CD4-positive, alpha-beta T cell treated with Interleukin-21 for 1 hour (primary cell): Measurements from ENCODE around the gene RBM5.

Source experiments
- DNase-seq: peaks from one replicate; pipeline ENCODE4 v3.0.0-alpha.2; 2020

RBM5 gene

DNA sequence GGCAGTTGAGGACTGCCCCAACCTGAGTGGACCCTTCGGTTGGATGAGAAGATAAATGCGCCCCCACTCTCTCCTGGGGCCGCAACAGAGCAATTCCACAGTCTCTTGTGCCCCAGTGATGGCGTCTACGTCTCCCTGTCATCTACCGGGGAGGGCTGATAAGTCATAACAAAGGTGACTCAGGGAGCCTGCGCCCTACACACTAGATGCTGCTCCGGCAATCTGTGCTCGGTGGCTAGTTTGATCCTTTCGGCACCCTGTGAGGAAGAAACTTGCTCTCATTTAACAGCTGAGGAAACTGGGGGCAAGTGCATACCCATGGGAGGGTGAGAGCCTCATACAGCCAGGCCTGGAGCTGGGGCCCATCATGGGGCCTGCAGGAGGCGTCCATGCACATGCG lies 52.3 kb downstream of the RBM5 start:
- DNase-seq: no peak

DNA sequence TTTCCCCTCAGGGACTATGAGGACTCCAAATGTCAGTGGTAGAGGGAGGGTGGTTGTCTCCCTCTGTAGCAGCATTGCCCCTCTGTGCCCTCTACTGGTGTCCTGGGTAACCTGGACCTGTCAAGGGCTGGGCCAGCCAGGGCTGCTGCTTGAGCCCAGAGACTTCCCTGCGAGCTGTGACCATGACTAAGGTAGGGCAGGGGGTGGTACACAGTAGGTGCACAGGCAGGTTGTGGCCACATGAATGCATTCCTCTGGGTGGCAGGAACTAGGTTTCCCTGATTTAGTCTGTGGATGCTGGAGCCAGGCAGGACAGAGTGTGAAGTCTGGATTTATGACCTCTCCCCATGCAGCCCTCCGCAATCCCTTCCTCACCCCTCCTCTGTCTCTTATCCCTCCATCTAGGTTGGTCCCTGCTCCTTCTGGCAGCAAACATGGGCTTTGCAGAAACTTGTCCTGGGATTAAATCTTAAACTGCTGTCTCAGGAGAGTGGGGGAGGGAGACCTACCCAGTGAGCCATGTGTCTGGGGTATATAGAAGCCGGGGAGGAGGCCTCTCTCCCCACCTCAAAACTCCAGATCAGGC lies 57.7 kb downstream of the RBM5 start:
- DNase-seq: no peak

DNA sequence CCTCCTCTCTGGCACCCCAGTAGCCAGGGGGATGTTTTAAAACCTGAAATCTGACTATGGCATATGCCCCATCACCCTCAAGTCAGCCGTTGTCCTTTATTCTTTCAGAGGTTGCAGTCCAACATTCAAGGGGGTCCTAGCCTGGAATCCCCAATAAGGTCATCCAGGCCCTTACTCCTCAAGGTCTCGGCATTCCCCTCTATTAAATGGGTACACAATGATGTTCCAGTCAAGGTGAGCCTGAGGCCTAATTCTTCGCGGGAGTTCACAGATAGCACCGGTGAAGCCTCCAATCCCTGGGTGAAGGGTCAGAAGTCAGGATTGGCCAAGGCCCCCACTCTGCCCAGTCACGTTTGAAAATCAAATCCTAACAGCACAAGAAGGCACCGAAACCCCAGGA lies 58.3 kb downstream of the RBM5 start:
- DNase-seq: no peak

DNA sequence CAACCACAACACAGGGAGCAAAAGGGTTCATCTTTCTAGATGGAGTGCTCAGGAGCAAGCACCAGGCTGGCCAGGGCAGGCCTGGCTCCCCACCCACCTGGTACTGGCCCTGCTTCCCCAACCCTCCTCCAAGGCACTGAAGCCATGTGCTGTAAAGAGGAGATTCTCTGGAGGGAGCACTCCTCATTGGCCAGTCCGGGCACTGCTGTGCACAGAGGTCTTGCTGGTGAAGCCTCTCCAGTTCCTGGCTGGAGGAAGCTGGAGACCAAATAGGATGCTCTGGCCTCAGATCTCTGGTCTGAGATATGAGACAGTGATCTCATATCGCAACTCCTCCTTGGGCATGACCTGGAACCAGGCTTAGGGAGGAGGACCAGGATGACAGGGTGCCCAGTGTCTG lies 58.7 kb downstream of the RBM5 start:
- DNase-seq: no peak

DNA sequence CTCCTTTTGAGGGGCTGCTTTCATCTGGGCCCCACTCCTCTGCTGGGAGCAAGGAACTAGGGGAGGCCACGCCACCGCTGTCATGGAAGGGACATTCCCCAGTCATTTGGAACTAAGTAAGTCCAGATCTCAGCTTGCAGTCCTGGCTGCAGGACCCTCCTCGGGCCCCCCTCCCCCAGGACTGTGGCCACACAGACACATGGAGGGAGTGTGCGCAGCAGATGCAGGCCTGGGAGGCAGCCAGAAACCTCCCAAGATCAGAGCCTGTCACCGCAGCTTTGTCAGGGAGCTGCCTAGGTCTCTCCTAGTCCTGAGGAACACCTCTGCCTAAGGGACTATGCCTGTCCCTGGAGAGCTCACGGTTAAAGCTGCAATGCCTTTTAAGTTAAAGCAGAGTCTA lies 59.1 kb downstream of the RBM5 start:
- no peak for DNase-seq

DNA sequence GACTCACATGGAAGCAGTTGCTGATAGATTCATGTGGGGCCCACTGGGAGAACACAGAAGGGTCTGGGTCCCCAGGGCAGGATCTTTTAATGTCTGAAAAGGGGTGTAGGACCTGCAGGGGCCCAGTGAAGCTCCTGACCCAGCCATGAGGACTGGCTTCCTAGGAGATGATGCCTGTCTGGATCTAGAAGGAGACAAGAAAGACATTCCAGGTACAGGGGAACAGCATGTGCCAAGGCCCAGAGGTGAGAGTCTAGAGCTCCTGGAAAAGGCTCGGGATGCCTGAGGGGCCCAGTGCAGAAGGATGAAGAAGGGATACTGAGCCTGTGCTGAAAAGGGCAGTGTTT lies 61.7 kb downstream of the RBM5 start:
- no peak for DNase-seq

DNA sequence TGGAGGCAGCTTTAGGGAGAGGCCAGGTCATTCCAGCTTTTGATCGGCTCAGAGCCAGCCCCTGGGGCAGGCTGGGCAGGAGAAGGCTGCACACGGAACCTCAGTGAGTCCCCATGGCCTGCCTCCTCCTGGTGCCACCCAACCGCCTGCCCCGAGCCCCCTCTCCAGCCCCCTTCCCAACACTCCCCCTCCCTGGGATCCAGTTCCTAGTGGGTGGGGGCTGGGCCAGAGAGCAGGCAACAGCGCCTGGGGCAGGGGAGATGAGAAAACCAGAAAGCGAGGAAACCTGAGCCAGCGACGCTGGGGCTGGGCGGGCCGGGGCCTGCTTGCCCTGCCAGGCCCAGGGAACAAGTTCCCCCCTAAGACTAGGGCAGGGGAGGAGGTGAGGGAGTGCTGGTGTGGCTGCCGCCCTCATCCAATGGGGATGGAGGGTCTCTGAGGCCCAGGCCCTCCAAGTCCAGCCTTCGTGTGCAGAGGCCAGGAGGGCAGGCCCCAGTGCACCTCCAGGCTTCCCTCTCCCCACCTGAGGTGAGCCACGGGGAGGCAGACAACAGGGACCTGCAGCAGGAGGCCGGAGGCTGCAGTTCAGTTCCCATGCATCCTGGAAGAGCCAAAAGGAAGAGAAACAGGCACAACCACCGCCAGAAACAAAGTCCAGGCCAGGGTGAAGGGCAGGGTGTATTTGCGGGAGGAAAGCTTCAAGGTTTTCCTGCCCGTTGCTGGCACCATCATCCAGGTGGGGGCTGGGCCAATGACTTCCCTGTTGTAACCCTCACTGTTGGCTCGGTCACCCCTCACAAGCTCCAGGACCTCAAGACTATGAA lies 62.4 kb downstream of the RBM5 start:
- no peak for DNase-seq

DNA sequence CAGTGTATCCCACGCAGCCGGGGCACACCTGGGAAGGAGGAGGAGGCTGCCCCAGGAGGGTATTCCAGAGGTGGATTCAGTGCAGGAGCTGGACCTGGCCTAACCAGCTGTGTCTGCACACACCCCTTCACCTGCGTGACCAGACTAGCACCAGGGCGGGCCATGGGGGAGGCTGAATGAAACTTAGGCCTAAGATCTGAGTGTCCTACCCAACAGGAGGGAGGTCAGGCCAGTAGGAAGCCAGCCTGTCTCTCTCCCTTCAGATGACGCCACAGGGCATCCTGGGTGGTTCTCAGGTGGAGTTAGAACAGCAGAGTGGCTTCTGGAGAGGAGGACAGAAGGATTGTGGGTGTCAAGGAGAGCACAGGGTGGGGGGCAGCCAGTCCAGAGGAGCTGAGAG lies 63.0 kb downstream of the RBM5 start:
- DNase-seq: no peak

DNA sequence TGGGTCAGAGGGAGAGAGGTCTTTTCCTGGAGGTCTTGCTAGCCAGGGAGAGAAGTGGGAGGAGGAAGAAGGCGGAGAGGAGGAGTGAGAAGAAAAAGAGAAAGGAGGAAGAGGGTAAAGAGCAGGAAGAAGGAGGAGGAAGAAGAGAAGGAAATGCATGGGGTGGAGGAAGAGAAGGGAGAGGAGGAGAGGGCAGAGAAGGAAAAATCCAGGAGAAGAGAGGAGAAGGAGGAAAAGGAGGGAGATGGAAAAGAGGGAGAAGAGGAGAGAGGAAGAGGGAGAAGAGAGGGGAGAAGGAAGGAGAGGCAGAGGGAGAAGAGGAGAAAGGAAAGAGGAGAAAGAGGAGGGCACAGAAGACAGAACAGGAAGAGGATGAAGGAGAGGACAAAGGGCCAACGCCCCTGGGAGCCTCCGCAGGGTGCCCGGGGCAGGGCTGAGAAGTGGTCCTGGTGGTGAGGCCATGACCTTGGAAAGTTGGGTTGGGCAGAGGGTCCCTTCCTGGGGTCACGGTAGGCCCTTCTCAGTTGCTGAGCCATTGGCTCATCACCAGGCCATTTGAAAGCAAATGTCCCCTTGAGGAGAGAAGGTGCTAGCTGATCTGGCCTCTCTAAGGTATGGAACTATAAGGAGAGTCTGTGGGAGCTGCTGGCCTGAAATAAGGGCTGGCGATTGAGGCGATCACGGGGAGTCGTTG lies 65.2 kb downstream of the RBM5 start:
- no peak for DNase-seq

DNA sequence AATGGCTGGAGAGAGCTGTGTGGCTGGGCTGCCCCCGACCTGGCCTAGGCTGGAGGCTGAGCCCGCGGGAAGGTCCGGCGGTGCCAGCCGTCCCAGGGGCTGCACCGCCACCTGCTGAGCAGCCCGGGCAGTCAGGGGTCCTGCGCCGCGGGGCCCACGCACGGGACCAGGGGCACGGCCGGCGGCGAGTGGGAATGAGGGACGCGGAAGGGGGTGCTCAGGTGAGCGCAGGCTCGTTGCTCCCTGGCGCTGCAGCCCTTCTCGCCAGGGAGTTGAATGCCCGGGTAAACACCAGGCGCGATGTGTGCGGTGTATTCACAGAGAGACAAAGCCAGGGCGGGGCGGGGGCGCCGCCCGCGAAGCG lies 65.7 kb downstream of the RBM5 start:
- DNase-seq: no peak

DNA sequence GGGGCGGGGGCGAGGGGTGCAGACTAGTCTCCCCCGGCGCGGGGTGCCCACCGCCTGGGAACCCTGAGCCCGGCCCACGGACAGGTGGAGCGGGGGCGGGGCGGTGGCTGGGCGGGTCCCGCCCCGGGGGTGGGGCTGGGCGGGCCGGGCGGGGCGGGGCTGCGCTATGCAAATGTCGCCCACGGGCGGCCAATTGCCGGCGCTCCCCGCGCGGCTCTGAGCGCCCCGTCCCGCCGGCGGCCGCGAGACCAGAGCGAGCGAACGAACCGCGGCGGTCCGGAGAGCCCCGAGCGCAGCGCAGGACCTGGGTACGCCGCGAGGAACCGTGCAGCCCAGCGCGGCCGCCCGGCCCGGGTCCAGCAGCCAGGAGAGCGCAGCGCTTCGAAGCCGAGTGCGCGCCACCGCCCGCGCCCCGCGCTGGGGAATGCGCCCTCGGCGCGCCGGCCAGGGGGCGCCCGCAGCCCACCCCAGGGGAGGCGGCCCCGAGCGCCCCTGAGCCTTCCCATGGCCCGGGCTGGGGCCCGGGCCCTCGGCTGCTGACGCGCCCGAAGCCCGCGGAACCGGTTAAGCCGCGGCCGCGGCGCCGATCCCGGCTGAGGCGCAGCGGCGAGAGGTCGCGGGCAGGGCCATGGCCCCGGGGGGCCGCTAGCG lies 66.2 kb downstream of the RBM5 start, which contains the start of gene SEMA3F:
Gene SEMA3F, plus strand, starts transcription at position 485 of the 651 bp plus-strand sequence. CDS start 4,299 bp downstream, outside the sequence.
- DNase-seq: peak; percentile 74

DNA sequence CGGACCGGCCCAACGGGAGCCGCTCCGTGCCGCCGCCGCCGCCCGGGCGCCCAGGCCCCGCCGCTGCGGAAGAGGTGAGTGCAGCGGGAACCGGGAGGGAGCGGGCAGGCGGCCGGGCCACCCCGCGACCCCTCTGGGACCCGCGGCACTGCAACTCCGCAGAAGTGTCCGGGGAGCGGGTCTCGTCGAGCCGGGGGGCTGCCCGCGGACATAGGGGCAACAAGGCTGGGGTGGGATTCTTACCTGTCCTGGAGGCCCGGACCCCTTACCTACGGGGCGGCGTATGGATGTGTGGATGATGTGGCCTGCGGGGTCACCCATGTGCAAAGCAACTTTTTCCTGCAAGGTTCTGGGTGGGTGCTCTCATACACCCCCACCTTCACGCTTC lies 66.8 kb downstream of the RBM5 start:
- DNase-seq: no peak

DNA sequence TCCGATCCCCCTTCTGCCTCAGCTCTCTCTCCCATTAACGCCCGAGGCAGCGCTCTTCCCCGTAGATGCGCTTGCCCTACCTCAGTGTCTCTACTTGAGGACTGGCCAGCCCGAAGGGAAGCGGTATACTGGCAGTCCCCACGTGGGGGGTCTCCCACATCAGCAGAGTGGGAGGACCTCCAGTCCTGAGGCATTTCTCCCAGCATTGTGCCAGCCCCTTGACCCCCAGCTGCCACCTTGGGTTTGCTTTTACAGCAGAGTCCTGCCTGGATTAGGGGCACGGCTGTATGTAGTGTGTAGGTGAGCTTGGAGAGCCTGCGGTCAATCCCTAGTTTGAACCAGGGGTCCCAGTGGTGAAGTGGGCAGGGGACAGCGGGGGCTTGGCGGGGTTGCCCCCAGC lies 67.2 kb downstream of the RBM5 start:
- DNase-seq: no peak

DNA sequence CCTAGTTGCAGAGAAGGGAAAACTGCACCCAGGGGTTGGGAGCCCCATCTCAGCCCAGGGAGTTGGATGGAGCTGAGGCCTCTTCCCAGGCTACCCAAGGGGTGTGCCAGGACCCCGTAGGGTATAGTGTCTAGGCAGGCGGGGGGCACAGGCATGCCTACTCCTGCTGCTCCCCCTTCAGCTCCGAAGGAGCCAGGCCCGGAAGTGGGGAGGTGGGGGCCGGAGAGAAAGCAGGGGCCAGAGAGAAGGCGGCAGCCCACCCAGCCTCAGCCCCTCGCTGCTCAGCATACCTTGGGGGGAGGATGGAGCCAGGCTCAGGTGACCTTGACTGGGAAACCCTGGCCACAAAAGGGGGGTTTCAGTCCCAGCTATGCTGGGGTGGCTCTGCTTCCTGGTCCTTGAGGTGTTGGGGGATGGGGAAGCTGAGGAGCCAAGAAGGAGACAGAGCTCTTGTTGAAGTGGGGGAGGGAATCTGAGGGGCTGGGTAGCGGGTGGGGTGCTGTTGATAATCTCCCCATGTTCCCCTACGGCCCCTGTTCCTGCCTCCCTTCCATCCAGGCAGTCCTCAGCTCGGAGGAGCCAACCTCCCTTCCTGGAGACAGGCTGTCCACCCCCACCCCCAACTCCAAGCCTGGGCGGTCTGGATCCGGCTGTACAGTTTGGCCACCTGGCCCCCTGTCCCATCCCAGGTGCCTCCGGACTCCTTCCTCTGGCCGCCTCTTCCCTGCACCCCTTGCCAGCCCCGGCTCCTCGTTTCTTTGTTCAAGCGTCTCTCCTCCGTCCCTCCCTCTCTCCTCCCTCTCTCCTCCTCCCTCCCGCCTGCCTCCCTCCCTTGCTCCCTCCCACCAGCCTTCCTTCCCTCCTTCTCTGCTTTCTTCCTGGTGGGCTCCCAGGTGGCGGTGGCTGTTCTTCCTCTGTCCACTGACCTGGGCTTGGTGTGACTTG lies 68.1 kb downstream of the RBM5 start:
- no peak for DNase-seq

DNA sequence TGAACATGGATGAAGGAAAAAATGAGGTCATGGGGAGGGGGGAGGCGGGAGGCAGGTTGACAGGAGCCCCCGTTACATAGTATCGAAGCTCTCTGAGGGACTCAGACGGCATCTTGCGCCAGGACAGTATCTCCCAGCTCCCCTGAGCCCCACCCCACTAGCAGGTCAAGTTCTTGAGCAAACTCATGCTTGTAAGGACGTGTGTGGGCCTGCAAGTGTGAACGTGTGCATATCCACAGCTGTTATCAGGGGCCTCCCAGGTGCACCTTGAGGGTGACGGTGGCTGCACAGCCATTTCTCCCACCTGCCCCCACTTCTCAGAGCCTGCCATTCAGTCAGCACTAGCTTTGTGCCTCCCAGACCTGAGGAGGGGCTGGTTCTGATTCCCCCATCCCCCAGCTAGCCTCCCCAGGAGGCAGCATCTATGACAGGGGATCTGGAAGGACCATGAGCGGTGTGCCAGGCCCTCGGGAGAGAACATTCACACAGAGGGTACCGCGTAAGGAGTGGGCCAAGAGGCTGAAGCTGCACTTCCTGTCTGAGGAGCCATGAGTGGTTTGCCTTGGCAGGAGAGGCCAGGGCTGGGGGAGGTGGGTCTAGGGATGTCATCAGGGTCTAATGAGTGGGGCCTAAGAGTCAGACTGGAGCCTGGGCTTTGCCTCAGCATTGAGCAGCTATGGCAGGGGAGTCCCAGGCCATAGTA lies 69.3 kb downstream of the RBM5 start:
- DNase-seq: no peak

DNA sequence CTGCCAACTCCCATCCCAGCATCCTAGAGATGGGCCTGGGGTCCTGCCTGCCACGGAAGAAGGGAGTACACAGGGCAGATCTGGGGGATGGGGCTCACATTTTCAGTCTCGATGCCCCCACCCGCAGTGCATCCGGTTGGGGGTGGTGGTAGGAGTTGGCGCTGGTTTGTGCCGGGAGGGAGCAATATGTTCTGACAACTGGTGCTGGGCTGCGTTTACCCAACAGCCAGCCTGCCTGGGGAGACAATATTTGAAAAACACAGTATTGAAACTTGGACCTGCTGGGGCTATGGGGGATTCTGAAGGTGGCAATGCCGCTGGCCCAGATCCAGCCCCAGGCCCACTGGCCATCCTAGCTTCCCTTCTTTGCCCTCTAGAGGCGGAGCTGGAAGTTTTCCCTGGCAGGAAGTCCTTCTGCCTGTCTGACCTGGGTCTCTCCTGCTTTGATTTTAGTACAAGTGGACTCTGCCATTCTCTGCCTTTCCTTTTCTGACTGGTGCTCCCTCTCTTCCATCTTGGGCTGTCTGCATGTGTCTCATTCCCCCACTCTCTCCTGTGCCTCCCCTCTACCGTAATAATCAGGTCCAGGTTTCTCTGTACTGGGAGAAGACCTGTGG lies 69.9 kb downstream of the RBM5 start:
- DNase-seq: no peak

DNA sequence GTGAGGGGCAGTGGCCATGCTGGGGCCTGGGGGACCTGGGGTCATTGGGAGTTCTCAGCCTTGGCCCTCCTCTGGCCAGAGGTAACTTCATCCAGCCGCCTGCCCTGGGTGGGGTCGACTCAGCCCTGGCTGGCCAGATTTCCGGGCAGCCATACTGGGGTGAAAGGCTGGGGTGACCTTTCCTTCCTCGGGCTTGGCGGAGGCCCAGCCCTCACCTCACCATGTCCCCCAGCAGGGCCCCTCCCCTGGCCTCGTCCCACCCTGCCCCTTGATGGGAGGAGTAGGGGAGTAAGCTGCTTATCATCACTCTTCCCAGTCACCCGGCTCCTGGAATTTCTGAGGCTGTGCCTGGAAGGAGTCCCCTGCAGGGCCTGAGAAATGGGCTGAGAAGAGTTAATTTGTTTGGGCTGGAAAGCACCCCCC lies 71.9 kb downstream of the RBM5 start:
- no peak for DNase-seq

DNA sequence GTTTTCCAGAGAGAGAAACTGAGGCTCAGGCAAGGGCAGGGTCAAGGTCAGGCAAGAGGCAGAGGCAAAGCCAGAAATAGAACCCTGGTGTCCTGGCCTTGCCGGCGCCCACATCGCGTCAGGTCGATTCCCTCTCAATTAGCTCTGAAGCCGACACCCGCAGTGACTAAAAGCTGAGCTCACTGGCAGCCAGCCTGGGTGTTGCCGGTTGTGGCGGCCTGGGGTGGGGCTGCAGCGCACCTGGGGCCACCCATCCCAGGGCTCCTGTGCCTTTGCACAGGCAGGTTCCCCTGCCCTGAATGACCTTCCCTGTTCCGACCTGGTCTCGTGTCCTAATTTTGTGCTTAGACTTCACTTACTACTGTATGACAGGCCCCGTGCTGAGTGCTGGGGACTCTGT lies 72.6 kb downstream of the RBM5 start:
- DNase-seq: no peak

DNA sequence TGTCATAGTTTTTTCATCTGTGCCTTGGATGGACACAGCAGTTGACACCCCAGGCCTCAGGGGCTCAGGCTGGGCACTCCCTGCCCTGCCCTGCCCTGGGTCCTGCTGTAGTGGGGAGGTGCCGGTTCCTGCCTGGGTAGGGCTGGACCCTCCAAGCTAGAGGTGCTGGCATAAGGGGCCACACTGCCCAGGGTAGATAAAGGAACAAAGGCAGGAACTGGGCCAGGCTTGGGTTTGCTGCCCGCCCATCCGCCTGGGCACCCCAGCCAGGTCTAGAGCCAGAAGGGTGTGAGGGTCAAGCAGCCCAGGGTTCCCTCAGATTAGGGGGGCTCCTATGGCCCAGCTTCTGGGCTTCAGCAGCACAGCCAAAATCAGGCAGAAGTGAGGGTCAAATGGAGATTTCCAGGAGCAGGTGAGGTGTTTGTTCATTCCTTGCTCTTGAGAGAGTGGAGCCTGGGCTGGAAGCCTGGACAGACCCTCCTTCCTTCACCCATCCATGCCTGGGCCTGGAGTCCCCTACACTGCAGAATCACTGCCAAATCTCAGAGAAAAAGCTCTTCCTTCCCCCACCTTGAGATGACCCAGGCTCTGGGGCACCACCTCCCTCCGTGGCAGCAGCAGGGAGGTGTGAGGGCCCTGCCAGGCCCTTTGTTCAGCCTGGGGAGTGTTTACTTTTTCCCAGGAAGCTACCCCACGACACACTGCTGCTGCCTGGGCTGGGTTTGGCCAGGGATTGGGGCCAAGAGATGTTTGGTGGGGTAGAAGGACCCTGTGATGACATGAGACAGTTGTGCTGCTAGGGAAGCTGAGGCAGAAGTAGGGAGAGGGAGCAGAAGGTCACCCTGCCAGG lies 73.5 kb downstream of the RBM5 start:
- no peak for DNase-seq
